Ecto neural progenitor cell (in vitro differentiated cells): ENCODE results near the gene RBM38.

Source experiments
- DNase-seq: peaks from one replicate; pipeline ENCODE4 v3.0.0-alpha.2; 2018; ENCODE audit warnings: low spot score

The RBM38 gene

DNA sequence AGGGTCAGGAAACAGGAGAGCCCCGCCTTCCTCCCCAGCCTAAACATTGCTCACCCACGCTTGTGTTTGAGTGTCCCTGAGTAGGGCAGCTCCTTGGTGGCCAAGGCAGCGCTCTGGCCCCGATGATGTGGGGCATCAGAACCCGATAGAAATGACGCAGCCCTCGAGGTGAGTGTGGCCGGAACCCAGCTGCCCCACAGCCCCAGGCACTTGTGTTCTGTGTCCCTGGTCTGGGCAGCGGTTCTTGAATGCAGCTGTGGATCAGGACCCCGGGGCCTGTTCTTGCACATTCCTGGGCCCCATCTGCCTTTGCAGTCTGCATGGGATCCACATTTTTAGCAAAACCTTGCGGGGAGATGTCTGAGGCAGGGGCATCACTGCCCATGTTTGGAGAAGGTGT, 12.8 kb downstream of the RBM38 start:
- DNase-seq: no peak

DNA sequence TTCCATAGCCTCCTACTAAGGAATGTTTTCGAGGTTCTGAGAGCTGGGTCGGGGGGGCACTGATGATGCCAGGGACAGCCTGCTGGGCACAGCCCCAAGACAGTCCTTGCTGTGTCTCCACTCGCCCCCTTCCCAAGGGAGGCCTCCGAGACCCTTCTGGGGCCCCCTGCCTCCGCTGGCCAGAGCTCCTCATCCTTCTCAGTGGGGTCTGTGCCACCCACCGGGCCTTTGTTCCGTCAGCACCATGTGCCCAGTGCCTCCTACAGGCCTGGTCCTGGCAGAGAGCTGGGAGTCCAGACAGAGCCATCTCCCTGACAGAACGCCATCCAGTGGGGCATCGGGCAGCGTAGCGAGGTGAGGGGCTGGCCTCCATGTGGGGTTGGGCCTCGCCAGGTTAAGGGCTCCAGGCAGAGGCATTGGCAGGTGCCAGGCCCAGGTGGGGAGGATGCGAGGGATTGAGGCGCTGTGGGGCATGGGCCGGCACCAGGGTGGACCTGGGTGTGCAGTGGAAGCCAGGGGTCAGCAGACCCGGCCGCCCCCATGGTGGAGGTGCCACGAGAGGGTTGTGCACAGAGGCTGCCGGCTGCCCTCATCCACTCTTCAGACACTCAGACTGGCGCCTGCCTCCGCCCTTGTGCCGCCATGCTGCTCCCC, 13.3 kb downstream of the RBM38 start:
- no peak for DNase-seq

DNA sequence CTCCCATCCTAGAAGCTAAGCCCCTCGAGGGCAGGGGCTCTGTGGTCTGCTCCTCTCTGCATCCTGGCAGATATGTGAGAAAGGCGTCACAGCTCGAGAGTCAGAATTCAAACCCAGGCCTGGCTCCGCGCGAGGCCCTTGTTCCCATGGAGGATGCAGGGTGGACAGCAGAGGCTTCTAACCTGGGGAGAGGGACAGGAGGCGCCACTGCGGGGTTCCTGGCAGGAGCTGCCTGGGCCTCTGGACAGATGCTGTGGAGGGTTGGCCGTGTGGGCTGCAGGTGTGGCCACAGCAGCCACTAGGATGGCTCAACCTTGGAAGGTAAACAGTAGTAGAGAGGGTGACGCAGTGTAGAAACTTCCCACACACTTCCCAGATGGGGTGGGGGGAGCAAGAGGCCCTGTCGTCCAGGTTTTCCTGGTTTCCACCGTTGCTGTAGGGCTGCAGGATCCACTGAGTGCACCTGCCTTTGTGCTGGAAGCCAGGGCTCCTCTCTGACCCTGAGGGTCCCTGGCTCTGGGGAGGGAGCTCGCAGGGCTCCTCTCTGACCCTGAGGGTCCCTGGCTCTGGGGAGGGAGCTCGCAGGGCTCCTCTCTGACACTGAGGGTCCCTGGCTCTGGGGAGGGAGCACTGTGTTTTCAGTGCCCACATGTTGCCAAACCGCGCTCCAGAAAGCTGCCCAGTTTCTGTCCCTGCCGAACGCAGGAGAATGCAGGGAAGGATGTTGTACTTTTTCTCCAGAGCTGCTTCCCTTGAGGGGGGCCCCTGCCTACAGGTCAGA, 14.2 kb downstream of the RBM38 start:
- DNase-seq: no peak

DNA sequence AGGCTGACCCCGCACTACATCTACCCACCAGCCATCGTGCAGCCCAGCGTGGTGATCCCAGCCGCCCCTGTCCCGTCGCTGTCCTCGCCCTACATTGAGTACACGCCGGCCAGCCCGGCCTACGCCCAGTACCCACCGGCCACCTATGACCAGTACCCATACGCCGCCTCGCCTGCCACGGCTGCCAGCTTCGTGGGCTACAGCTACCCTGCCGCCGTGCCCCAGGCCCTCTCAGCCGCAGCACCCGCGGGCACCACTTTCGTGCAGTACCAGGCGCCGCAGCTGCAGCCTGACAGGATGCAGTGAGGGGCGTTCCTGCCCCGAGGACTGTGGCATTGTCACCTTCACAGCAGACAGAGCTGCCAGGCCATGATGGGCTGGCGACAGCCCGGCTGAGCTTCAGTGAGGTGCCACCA, 16.4 kb downstream of the RBM38 start:
- no peak for DNase-seq

DNA sequence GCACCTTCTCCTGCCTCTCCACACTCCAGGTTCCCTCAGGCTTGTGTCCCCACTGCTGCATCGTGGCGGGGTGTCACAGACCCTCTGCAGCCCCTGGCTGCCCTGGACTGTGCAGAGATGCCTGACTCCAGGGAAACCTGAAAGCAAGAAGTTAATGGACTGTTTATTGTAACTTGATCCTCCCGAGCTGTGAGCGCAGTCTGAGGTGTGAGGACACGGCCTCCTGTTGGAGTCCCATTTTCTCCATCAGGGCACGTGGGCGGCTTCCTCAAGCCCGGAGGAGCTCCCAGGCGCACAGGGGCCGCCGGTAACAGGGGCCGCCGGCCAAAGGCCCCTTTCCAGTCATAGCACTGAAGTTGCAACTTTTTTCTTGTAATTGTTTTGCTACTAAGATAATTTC, 16.9 kb downstream of the RBM38 start:
- no peak for DNase-seq

DNA sequence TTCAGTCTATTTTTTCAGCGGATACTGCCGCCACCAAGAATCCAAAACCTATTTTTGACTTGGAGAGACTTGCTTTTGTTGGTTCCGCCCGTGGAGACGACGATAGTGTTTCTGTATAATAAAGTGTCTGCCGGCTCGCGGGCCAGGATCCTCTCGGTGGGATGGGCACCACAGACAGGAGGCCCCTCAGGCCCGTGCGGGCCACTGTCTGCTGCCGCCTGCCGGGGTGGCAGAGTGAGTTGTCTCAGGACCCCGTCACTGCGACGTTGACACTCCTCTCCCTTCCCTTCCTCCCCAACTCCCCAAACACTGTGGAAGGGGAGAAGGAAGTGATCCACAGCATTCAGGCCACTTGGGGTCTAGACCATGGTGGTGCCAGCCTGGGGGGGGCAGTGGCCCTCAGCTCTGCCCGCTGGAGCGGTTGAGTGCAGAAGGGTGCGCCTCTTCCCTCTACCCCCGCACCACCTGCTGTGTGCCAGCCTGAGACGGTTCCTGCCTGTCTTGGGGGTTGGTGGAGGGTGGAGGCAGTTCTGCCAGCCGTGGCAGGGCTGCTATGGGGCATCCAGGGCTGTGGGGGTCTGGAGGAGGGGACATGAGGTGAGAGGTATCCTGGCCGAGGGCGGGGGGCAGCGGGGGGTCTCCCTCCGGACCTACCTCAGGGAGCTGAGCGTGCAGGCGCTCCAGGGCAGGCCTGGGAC, 17.5 kb downstream of the RBM38 start:
- no peak for DNase-seq

DNA sequence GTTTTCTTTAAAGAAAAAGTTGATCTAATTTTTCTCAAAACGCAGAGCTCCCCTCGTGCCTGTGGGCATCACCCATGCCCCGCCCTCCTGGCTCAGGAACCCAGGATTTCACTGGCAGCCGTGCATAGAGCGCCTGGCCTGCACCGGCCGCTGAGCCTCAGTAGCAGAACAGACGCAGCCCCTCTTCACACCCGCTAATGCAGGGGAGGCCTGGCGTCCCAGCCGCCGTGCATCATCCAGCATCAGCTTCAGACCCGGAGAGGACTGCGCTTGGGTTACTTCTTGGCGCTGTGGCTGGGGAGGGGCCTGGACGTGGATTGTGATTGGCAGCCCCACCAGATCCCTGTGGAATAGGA, 18.1 kb downstream of the RBM38 start:
- DNase-seq: no peak

DNA sequence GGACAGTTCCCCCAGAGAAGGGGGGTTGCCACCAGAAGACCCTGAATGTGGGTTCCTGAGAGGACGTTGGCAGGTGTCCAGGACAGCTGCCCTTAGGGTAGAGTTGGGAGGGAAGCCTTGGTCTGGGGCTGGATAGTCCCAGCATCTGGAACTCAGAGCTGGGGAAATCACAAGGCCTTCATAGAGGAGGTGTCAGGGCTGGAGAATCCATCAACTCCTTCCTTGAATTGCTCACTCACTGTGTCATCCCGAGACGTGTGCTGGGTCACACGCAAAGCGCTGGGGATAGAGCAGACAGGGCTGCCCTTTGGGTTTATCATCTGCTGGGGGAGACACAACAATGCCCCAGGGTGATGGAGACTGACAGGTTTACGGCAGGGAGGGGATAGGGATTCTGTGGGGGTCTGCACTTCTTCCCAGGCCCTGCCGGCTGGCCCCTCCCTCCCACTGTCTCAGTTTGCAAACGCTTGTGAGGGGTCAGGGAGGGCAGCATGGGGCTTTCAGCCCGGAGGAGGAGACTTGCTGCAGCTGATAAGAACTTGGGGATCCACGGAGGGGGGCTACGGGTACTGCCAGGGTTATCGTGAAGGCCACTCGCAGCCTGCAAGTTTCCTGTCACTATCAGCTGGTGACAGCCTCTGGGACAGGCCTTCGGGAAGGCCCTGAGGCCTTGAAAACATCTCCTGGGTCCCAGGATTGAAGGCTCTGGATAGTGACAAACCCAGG, 18.6 kb downstream of the RBM38 start:
- no peak for DNase-seq

DNA sequence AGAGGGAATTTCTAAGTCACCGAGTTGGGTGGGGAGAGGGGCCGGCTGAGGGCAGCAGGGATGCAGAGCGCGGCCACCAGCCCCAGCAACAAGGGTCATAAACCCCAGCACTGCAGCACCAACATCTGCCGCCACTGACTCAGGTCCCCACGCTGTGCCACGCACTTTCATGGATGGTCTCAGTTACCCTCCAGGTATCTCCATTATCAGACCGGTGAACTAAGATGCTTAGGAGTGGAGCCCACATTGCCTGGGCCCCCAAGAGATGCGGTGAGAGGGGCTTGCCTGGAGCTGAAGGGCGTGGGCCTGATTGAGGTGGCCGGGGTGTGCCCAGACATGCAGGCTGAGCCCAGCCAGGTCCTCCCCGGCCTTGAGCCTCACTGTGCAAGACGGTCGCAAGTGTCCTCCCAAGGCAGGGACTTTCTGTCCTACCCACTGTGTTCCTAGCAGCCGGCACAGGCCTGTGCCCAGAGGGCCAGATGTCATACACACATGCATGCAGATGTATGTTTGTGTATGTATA, 19.3 kb downstream of the RBM38 start:
- no peak for DNase-seq

DNA sequence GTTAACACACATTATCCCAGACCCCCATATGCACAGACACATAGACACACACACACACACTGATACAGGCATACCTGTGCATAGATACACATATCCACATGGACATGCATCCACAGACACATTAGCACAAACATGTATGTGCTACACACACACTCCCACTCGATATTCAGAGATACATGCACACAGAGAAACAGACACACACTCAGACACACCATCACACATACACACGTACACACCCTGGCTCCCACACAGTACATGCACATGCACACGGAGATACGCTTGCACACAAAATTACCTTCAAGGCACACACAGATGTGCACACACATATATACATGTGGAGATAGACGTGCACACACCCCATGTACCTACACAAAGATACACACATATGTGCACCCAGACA, 19.7 kb downstream of the RBM38 start:
- DNase-seq: no peak

DNA sequence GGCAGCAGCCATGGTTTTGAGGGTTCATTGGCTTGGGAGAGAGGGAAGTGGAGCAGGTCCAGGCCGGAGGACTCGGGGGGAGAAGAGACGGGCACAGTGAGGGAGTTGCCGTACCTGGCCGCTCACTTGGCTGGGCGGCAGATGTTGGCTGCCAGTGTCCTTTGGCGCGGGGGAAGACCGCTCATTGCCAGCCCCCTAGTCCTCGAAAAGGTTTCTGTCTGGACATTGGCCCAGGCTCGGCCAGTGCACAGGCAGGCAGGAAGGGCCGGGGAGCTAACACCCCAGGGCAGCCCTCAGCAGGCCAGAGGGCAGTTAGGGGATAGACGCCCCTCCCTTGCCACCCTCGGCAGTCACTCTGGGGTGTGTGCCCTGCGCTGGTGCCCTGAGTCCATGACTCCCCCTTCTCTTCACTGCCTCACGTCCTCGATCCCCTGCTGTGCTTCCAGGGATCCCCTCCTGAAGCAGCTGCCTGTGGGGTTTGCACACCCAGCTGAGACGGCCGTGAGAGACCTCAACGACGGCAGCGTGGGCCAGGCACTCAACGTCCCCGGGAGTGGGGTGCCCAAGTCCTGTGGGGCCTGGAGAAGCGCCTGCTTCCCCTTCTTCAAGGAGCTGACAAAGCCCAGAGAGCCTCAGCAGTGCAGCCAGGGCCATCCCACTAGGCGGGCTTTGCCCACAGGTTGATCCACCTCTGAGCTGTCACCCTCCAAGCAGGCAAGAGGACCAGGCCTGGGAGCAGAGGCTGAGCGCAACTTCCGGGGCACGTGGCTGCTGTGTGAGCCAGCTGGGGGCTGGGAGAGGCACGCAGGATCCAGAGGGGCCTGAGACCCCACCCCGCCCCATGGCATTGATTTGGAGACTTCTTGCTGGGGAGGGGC, 20.4 kb downstream of the RBM38 start:
- no peak for DNase-seq

DNA sequence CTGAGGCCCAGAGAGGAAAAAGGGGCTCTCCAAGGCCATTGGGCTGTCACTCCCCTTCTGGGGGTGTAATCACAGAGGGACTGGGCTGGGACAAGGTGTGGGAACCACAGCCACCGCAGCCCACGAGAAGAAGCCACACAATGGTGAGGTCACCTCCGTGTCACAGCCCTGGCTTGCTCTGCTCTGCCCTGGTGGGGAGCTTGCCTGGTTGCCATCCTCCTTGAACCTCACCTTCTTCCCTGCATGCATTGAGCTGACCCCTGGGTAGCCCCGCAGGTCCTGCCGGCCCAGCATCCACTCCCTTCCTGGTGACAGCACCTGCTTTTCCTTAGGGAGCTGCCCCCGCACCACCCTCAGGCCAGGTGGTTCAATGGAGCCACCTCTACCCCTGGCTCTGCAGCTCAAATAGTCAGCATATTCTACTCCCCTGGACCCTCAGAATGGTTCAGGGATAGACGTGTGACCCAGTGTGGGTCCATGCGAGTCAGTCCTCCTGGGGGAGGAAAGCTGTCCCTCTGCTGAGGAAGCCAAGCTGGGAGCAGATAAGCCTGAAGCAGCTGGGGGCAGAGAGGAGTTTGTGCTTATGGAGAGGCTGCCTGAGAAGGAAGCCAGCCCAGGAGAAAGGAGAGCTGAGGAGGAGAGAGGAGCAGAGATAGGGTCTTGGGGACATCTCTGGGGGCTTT, 21.3 kb downstream of the RBM38 start:
- no peak for DNase-seq

DNA sequence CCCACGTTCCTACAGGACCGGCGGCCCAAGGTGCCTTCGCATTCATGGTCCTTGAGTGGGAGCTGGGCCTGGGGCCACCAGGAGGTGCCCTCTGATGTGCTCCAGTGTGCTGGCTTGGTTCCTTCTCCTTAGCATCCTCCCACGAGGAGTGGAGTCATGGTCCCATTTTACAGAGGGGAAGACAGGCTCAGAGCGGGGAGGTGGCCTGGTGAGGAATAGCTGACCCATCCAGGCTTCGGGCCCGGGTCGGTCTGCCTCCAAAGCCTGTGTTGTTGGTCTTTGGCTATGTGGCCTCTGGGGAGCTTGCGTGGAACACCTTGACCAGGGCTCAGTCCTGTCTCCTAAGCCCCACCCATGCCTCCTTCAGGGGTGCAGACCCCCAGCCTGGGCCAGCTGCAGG, 22.8 kb downstream of the RBM38 start:
- no peak for DNase-seq

DNA sequence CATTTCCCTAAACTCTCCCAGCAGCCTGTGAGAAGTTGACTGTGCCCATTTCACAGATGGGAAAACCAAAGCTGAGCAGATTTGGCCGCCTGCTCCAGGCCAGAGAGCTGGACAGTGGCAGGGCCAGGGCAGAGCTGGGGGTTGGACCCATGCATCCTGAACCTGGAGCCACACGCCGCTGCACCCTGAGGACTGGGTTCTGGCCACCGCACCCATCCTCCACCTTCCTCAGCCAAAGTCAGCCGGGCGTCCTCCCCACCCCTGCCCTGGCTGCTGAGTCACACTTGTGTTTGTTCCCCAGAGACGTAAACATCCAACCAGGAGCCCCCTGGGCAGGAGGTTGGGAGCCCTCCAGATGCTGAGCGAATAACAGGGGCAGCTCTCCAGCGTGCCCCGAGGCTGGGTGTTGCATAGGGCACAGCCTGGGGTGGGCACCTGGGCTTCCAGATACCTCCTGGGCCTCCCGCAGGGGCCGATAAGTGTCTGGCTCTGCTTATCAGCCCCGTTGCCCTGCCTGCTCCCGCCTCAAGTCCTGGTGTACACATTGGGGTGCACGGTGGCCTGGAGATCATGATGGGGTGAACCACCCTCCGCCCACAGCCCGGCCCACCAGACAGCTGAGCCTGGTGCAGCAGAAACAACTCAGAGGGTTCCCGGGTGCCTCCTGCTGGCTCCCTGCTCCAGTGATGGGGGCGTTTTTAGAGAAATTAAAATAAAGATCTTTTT, 23.8 kb downstream of the RBM38 start:
- no peak for DNase-seq

DNA sequence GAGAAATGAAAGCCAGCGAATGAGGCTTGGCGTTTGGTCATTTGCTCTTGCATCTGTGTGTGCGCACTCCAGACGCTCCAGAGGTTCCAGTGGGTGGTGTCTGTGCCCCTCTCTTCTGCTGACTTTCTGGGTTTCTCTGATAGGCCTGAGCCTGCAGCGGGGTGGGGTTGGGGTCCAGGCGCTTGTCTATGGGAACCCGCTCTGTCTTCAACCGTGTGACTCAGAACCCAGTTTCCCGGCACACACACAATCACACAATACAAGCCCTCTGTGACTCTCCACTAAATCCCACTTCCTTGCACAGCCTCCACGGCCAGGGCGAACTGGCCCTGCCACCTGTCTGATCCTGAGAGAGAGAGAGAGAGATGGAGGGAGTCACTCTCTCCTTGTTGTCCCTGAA, 24.6 kb downstream of the RBM38 start:
- DNase-seq: no peak

DNA sequence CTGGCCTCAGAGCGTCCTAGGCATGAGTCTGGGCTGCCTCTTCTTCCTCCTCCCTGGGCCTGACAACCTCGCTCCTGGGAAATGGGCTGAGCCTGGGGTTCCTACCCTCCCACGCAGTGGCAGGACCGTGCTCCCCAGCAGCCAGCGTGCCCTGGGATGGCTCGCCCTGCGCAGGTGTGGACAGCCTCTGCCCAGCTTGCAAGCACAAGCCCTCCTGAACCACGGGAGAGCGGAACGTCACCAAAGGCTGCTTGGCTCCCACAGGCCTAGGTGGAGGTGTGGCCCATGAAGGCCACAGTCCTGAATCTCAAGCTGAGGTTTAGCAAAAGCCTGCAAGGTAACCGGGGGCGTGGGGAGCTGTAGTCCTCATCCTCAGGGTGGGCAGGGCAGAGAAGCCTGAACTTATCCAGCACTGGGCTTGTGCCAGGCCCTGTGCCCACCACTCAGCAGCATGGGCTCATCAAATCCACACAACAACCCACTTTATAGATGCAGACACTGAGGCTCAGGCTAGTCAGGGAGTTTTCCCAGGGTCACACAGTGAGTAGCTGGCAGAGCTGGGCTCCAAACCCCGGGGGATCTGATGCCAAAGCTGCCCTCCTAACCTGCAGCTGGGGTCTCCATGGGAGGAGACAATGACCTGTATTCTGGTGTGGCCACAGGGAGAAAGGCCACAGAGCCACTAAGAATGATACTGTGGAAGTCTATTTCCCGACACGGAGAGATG, 25.3 kb downstream of the RBM38 start:
- DNase-seq: no peak

DNA sequence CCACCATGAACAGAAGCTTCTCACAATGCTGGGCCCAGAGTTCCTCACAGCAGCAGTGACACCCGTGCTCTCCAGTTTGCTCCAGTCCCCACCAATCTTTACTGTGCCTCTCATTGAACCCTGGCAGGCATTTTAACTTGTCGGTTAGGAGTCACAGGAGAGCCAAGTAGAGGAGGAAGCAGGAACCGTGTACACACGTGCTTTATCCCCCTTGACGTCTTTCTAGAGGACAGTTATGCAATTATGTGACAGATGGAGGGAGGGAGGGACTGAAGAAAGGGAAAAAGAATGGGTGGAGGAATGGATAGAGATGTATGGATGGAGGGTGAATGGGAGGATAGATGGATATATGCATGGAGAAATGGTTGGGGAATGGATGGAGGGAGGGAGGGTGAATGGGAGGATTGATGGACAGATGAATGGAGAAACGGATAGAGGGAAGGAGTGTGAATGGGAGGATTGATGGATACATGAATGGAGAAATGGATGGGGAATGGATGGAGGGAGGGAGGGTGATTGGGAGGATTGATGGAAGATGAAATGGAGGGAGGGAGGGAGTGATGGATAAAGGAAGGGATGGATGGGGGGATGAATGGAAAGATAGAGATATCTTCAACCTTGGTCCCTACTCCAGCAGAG, 26.0 kb downstream of the RBM38 start:
- DNase-seq: no peak

DNA sequence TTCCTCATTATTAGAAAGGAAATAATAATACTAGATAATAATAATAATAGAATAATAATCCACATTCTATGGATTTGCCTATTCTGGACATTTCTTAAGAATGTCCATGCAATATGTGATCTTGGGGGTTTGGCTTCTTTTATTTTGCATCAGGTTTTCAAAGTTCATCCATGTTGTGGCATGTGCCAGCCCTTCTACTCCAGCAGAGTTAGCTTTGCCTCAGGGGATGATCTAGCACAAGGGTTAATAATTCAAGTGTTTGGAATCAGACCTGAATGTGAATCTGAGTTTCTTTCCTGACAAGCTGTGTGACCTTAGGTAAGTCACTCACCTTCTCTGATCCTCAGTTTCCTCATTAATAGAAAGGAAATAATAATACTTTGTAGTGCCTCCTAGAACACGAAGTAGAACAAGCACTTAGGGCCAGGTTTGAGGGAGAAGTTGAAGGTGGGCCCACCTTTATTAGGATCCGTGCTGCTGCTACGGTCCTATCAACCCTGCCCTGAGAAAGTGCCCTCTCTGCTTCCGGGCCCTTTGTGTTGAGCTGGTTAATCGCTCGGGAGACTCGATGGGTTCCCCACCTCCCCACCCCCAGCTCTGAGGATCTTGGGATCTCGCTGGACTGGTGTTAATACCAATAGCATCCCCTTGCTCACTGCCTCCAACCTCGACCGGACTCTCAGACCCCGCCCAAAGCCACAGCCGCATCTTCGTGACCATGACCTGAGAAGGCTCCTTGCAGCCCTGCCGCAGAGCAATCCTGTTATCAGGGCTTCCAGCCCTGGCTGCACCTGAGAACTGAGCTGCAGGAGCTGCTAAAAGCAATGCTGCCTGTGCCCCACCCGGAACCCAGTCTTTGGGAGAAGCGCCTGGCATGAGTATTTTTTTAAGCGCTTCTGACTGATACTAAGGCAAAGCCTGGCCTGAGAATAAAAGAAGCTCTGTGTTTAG, 26.9 kb downstream of the RBM38 start:
- no peak for DNase-seq
